GM18508 (cell line): ENCODE results near the gene SNRPA1.
"Not testable (repeated sequence)": the region's sequence is repeated elsewhere in the genome, so short reads cannot be mapped to it uniquely, and the experiment has no call there.

Experiments
- ATAC-seq: cut with Tn5 transposase; IDR thresholded peaks from one replicate; pipeline ENCODE4 v1.9.1; 2021; ENCODE audit warnings: moderate number of reproducible peaks; ENCODE audit not compliant: insufficient read depth, unreplicated experiment

SNRPA1 gene

GRCh38 chr15:101296418-101297405 lies 1.7 kb upstream of the SNRPA1 start:
- ATAC-seq = no peak

- no peak for ATAC-seq
These were observed 636 bp upstream of the SNRPA1 start for GRCh38 chr15:101295607-101296161.

GRCh38 chr15:101293122-101293521 lies 1.9 kb downstream of the SNRPA1 start:
- ATAC-seq = no peak

- no peak for ATAC-seq
These were observed 6.0 kb downstream of the SNRPA1 start for GRCh38 chr15:101288905-101289513.

GRCh38 chr15:101287342-101287741 lies 7.7 kb downstream of the SNRPA1 start:
- not testable (repeated sequence) for ATAC-seq

- ATAC-seq = no peak
These were observed 8.5 kb downstream of the SNRPA1 start for GRCh38 chr15:101286471-101287114.

- no peak for ATAC-seq
These were observed 11.1 kb downstream of the SNRPA1 start for GRCh38 chr15:101283931-101284330.

GRCh38 chr15:101280007-101280406 lies 15.0 kb downstream of the SNRPA1 start:
- ATAC-seq = no peak

GRCh38 chr15:101277943-101278564 lies 17.0 kb downstream of the SNRPA1 start:
- ATAC-seq = no peak

- ATAC-seq = no peak
These were observed 17.8 kb downstream of the SNRPA1 start, which contains the start of gene SELENOS for GRCh38 chr15:101277038-101277822. TSS of gene SELENOS (minus strand) at chr15:101277485. CDS start at chr15:101277417, 68 bp downstream.

GRCh38 chr15:101276501-101277037 lies 18.5 kb downstream of the SNRPA1 start:
- ATAC-seq = peak; percentile 35

- no peak for ATAC-seq
These were observed 20.0 kb downstream of the SNRPA1 start for GRCh38 chr15:101275018-101275417.

- ATAC-seq = no peak
These were observed 21.5 kb downstream of the SNRPA1 start for GRCh38 chr15:101273534-101273933.

GRCh38 chr15:101272584-101272983 lies 22.5 kb downstream of the SNRPA1 start:
- no peak for ATAC-seq

- no peak for ATAC-seq
These were observed 25.4 kb downstream of the SNRPA1 start for GRCh38 chr15:101269479-101270223.

GRCh38 chr15:101267320-101268104 lies 27.5 kb downstream of the SNRPA1 start:
- no peak for ATAC-seq

- ATAC-seq = no peak
These were observed 28.3 kb downstream of the SNRPA1 start for GRCh38 chr15:101266787-101267186.

- no peak for ATAC-seq
These were observed 29.0 kb downstream of the SNRPA1 start for GRCh38 chr15:101266034-101266433.
